GM12878 (cell line): ENCODE measurements around the gene ERO1A. TPM values are rescaled to one million over a fixed set of nuclear protein-coding genes. Genes with fewer than 3 reads are reported as not detected.

Experiments used
- ATAC-seq: fragments of 200-7000 bp; cut with Tn5 transposase; 3 replicates; pipeline ENCODE4 v1.9.1; 2020; ENCODE audit warnings: mild to moderate bottlenecking, moderate library complexity
- BruUV-seq: library from RNA; stranded (reverse); fragments of 400-500 nt; replicated peaks from 2 replicates; lab custom pipeline; 2021; lab: Mats Ljungman, UMichigan
- CTCF ChIA-PET: fragments of 300-600 bp; sonication (Branson Sonifier 250); formaldehyde crosslinking; extraction: SDS; loops from one replicate; lab custom pipeline; 2021; ENCODE audit warnings: inconsistent platforms; lab: Yijun Ruan, JAX
- POLR2A ChIA-PET: fragments of 350-600 bp; formaldehyde crosslinking; extraction: SDS; loops from one replicate; lab custom pipeline; 2021; ENCODE audit warnings: inconsistent platforms; lab: Charles Lee
- RAD21 ChIA-PET: fragments of 300-600 bp; sonication (Branson Sonifier 250); formaldehyde crosslinking; loops from one replicate; lab custom pipeline; 2023; ENCODE audit warnings: antibody characterized with exemption; ENCODE audit not compliant: unreplicated experiment; lab: Charles Lee
- SMC1A ChIA-PET: fragments of 300-600 bp; sonication (Branson Sonifier 250); formaldehyde crosslinking; loops from one replicate; lab custom pipeline; 2023; ENCODE audit not compliant: unreplicated experiment, uncharacterized antibody; lab: Charles Lee
- DNase-seq: peaks from one replicate; pipeline ENCODE4 v3.0.0-alpha.2; 2011; ENCODE audit warnings: low read depth, low spot score
- FAIRE-seq: peaks from 3 replicates; lab custom pipeline; 2011; peaks lifted over from hg19 to GRCh38; lab: Jason Lieb, UNC
- H2AFZ ChIP-seq: 2 replicates; pipeline ENCODE4 v1.6.0; 2011; ENCODE audit warnings: low read depth, low read length, control low read depth; ENCODE audit not compliant: control insufficient read depth
- H3K27ac ChIP-seq: 2 replicates; pipeline ENCODE4 v1.5.1; 2011; ENCODE audit warnings: control low read depth; ENCODE audit not compliant: control insufficient read depth, insufficient read depth
- H3K27me3 ChIP-seq, 2 experiments: replicated peaks in 1 of 2; 2 replicates each; pipeline versions ENCODE4 v1.6.0 to v1.6.1; 2011; ENCODE audit warnings: low read length in 1 of 2; ENCODE audit not compliant: control insufficient read depth in 2 of 2, insufficient read depth in 2 of 2
- H3K36me3 ChIP-seq, 2 experiments: 2 replicates each; pipeline ENCODE4 v1.5.1; 2011; ENCODE audit warnings: low read length in 1 of 2; ENCODE audit not compliant: control insufficient read depth in 2 of 2, insufficient read depth in 2 of 2
- H3K4me1 ChIP-seq: 2 replicates; pipeline ENCODE4 v1.6.1; 2011; ENCODE audit warnings: mild to moderate bottlenecking, low read length, moderate library complexity, mixed read lengths; ENCODE audit not compliant: control insufficient read depth, insufficient read depth
- H3K4me2 ChIP-seq: 2 replicates; pipeline ENCODE4 v1.6.0; 2011; ENCODE audit warnings: control low read depth; ENCODE audit not compliant: control insufficient read depth, insufficient read depth
- H3K4me3 ChIP-seq: fragments of 200-600 bp; sonication (generic); 2 replicates; pipeline ENCODE4 v1.5.1; 2016
- H3K79me2 ChIP-seq: 2 replicates; pipeline ENCODE4 v1.6.0; 2011; ENCODE audit warnings: low read length; ENCODE audit not compliant: control insufficient read depth, insufficient read depth
- H3K9ac ChIP-seq: 2 replicates; pipeline ENCODE4 v1.8.0; 2011; ENCODE audit warnings: low read length, control low read depth, mixed read lengths; ENCODE audit not compliant: control insufficient read depth, insufficient read depth
- H3K9me3 ChIP-seq: replicated peaks from 3 replicates; pipeline ENCODE4 v1.5.1; 2011; ENCODE audit warnings: mild to moderate bottlenecking, low read length; ENCODE audit not compliant: control insufficient read depth, insufficient read depth
- H4K20me1 ChIP-seq: 2 replicates; pipeline ENCODE4 v1.6.0; 2011; ENCODE audit not compliant: control insufficient read depth, insufficient read depth
- ASH2L ChIP-seq: fragments of 300-600, 200-600 bp; sonication (generic); IDR thresholded peaks from 2 replicates; pipeline ENCODE4 v1.6.1; 2017; ENCODE audit warnings: low read depth, mild to moderate bottlenecking, borderline replicate concordance
- BRCA1 ChIP-seq: IDR thresholded peaks from 2 replicates; pipeline ENCODE4 v1.6.1; 2011; ENCODE audit warnings: low read depth, low read length, improper control_type of control experiment
- CBX5 ChIP-seq: sonication (generic); IDR thresholded peaks from 2 replicates; pipeline ENCODE4 v1.6.1; 2016; ENCODE audit warnings: low read depth, moderate library complexity, mild to moderate bottlenecking, inconsistent platforms
- FOXK2 ChIP-seq: fragments of 450-650 bp; IDR thresholded peaks from 2 replicates; pipeline ENCODE4 v1.6.1; 2017; ENCODE audit warnings: mild to moderate bottlenecking, moderate library complexity
- HCFC1 ChIP-seq: fragments of 150-350 bp; IDR thresholded peaks from 2 replicates; pipeline ENCODE4 v1.6.1; 2014; ENCODE audit warnings: low read length
- MAX ChIP-seq: IDR thresholded peaks from 2 replicates; pipeline ENCODE4 v1.6.1; 2012; ENCODE audit warnings: low read depth, low read length, improper control_type of control experiment
- NR2F1 ChIP-seq: fragments of 450-650 bp; conservative IDR thresholded peaks from 2 replicates; pipeline ENCODE4 v1.6.1; 2017; ENCODE audit warnings: mild to moderate bottlenecking
- RELB ChIP-seq: fragments of 450-650 bp; IDR thresholded peaks from 2 replicates; pipeline ENCODE4 v1.6.1; 2017; ENCODE audit warnings: low read depth, mild to moderate bottlenecking, moderate library complexity
- SIN3A ChIP-seq: IDR thresholded peaks from 2 replicates; pipeline ENCODE4 v1.6.1; 2012; ENCODE audit warnings: low read depth, low read length, improper control_type of control experiment
- ZBED1 ChIP-seq: IDR thresholded peaks from 2 replicates; pipeline ENCODE4 v1.6.1; 2016; ENCODE audit warnings: borderline replicate concordance
- WGBS: methylation state at CpG from one replicate; pipeline ENCODE4 v1.1.6; 2016; ENCODE audit warnings: low lambda C conversion rate; ENCODE audit not compliant: insufficient replicate concordance, insufficient coverage; ENCODE audit errors: missing lambda C conversion rate; 5-methylcytosine and 5-hydroxymethylcytosine counted together
- in situ Hi-C: fragments of 300-500 bp; cut with MboI; formaldehyde crosslinking; loops from 9 replicates; pipeline ENCODE4 v1.14.3; 2018; ENCODE audit warnings: mixed read lengths
- intact Hi-C: fragments of 100-400 bp; cut with micrococcal nuclease; formaldehyde crosslinking; loops from one replicate; pipeline ENCODE4 v1.14.2; 2022; ENCODE audit not compliant: unreplicated experiment
- polyA plus RNA-seq, 11 experiments: library from polyadenylated mRNA; depleted of rRNA in 4 of 11; unstranded in 6 of 11; stranded (reverse) in 5 of 11; fragments of >200 nt; fragmentation: Nextera tagmentation in 4 of 11; fragmentation: Illumina TruSeq in 1 of 11; extraction: Ambion mirVana in 4 of 11; extraction: Trizol in 1 of 11; gene quantifications; 1 replicate in 1 of 11; 2 replicates in 10 of 11; pipeline versions ENCODE4 v1.2.1 to v1.2.3, GENCODE V29; 2011 to 2016; ENCODE audit warnings: inconsistent platforms in 2 of 11, missing spikeins in 2 of 11, low read depth in 1 of 11
- total RNA-seq, 4 experiments: library from RNA; depleted of rRNA in 3 of 4; stranded (reverse); fragments of >200 nt in 3 of 4; fragmentation: Illumina TruSeq in 1 of 4; extraction: Trizol in 1 of 4; gene quantifications; 2 replicates each; pipeline versions ENCODE4 v1.2.1 to v1.2.3, GENCODE V29; 2013 to 2021
- TF ChIP-seq, protein P1 (sequence below): fragments of 450-650 bp; formaldehyde crosslinking; IDR thresholded peaks from 2 replicates; pipeline ENCODE4 v1.4.0; 2020; ENCODE audit warnings: mild to moderate bottlenecking, moderate library complexity

Gene ERO1A
- total and polyA plus RNA-seq, 10 of the 15 experiments (the other 5 are each of a cell fraction or from before 2014, with no cell fraction given): 17.5 to 93.1 (median 48.5) TPM

- intact Hi-C loops: no loop called here
- Histone ChIP-seq H3K4me2 (no peak overlapping the region), H4K20me1 (no peaks in the 10 kb centered on the region), H3K79me2 (no peaks in the 10 kb centered on the region), H3K4me3 (no peak overlapping the region), H3K27ac (no peak overlapping the region), H2AFZ (no peak overlapping the region), H3K9ac (no peak overlapping the region), H3K9me3 (no peaks in the 10 kb centered on the region), H3K27me3 (no peaks in the 10 kb centered on the region), H3K4me1 (no peaks in the 10 kb centered on the region), H3K36me3 (peaks cover 4 to 8% of the 10 kb centered on the region in 2 experiments; a peak in 3 of 4 replicates)
- ChIA-PET SMC1A (interaction anchor here (0.7 to 1.0 kb wide), 2 partner anchors 9 to 67 kb away, joined by 3 read pairs; no protein-coding TSS in a partner anchor), CTCF (interaction anchor here (1.6 kb wide), 1 partner anchor 25 kb away, joined by 3 read pairs; no protein-coding TSS in a partner anchor), RAD21 (no interaction called here), POLR2A (no interaction called here)
- in situ Hi-C loops: no loop called here
- DNase-seq: no peak
- TF ChIP-seq SIN3A: no peak
- TF ChIP-seq ZBED1: no peak
- no peak for ATAC-seq
- WGBS: 100% methylated on average over 1 of the region's 1 CpG
- FAIRE-seq: no peak
- no TSS peak for BruUV-seq
Measured at GRCh38 chr14:52641745-52642144, 53.6 kb downstream of the ERO1A start.

DNA sequence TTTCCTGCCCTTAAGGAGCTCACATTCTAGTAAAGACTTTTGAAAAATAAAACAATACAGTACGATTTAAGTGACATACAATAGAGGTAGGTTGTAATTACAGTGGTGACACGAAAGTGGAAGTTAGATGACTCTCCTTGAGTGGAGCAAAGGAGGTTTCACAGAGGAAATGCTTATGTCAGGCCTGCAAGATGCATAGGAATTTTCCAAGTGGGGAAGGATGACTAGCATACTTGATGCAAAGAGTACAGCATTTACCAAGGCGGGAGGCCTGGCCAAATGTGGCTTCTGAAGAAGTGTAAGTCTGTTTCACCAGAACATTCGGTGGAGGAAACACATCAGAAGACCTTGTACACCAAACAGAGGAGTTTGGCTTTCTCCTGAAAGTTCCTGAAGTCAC, 55.2 kb downstream of the ERO1A start:
- POLR2A ChIA-PET: interaction anchor here (0.6 kb wide), 1 partner anchor 178 kb away, joined by 3 read pairs; no protein-coding TSS in a partner anchor
- TF ChIP-seq ASH2L (no peak), NR2F1 (no peak), FOXK2 (no peak), HCFC1 (no peak), RELB (no peak), CBX5 (no peak), BRCA1 (no peak), MAX (no peak)
- TF ChIP-seq, protein P1, sequence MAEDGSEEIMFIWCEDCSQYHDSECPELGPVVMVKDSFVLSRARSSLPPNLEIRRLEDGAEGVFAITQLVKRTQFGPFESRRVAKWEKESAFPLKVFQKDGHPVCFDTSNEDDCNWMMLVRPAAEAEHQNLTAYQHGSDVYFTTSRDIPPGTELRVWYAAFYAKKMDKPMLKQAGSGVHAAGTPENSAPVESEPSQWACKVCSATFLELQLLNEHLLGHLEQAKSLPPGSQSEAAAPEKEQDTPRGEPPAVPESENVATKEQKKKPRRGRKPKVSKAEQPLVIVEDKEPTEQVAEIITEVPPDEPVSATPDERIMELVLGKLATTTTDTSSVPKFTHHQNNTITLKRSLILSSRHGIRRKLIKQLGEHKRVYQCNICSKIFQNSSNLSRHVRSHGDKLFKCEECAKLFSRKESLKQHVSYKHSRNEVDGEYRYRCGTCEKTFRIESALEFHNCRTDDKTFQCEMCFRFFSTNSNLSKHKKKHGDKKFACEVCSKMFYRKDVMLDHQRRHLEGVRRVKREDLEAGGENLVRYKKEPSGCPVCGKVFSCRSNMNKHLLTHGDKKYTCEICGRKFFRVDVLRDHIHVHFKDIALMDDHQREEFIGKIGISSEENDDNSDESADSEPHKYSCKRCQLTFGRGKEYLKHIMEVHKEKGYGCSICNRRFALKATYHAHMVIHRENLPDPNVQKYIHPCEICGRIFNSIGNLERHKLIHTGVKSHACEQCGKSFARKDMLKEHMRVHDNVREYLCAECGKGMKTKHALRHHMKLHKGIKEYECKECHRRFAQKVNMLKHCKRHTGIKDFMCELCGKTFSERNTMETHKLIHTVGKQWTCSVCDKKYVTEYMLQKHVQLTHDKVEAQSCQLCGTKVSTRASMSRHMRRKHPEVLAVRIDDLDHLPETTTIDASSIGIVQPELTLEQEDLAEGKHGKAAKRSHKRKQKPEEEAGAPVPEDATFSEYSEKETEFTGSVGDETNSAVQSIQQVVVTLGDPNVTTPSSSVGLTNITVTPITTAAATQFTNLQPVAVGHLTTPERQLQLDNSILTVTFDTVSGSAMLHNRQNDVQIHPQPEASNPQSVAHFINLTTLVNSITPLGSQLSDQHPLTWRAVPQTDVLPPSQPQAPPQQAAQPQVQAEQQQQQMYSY (CRISPR knock-in tag): no peak

More for the DNA sequence above, 55.2 kb downstream of the ERO1A start:
- ChIA-PET SMC1A (interaction anchor here (1.0 kb wide), 1 partner anchor 21 kb away, joined by 3 read pairs; no protein-coding TSS in a partner anchor), RAD21 (no interaction called here), CTCF (no interaction called here)
- no peaks in the 10 kb centered on the region for H3K79me2 ChIP-seq
- ATAC-seq (no peak), DNase-seq (no peak), FAIRE-seq (no peak)
- 99% methylated on average over 4 of the region's 4 CpGs for whole genome bisulfite sequencing
- intact Hi-C loops (no loop called here), in situ Hi-C loops (no loop called here)
- H3K27me3 ChIP-seq: no peaks in the 10 kb centered on the region
- no peaks in the 10 kb centered on the region for H3K4me1 ChIP-seq
- H2AFZ ChIP-seq: no peak overlapping the region
- no peak overlapping the region for H3K4me3 ChIP-seq
- H4K20me1 ChIP-seq: no peaks in the 10 kb centered on the region
- no peak overlapping the region for H3K27ac ChIP-seq
- BruUV-seq: no TSS peak
- H3K4me2 ChIP-seq: no peak overlapping the region
- H3K9me3 ChIP-seq: no peaks in the 10 kb centered on the region
- peaks cover 0 to 4% of the 10 kb centered on the region in 2 experiments; a peak in 3 of 4 replicates for H3K36me3 ChIP-seq
- H3K9ac ChIP-seq: no peak overlapping the region
